Forelimb muscle (tissue), 1 donor: Measurements from ENCODE around the gene MRPL27. TPM values are rescaled to one million over a fixed set of nuclear protein-coding genes. Genes with fewer than 3 reads are reported as not detected.

Source experiments
- DNase-seq: peaks from one replicate; pipeline ENCODE4 v3.0.0-alpha.2; 2013; ENCODE audit warnings: low read depth
- polyA plus RNA-seq: library from polyadenylated mRNA; unstranded; fragments of 120-200 nt; gene quantifications from one replicate; pipeline ENCODE4 v1.2.1, GENCODE V29; 2013; ENCODE audit not compliant: insufficient read length

Gene MRPL27
- polyA plus RNA-seq, 1 donor: 52.8 TPM

- DNase-seq: no peak
Observed at GRCh38 chr17:50360486-50361115, 12.4 kb downstream of the MRPL27 start.

GRCh38 chr17:50359998-50360461 is 13.0 kb downstream of the MRPL27 start:
- DNase-seq: no peak

GRCh38 chr17:50359005-50359699 is 13.8 kb downstream of the MRPL27 start:
- DNase-seq: no peak

GRCh38 chr17:50358177-50358576 is 14.8 kb downstream of the MRPL27 start:
- DNase-seq: no peak

- DNase-seq: no peak
Observed at GRCh38 chr17:50356892-50357510, 16.0 kb downstream of the MRPL27 start.

- no peak for DNase-seq
Observed at GRCh38 chr17:50356418-50356817, 16.6 kb downstream of the MRPL27 start.

GRCh38 chr17:50355701-50356341 is 17.2 kb downstream of the MRPL27 start:
- no peak for DNase-seq

- DNase-seq: no peak
Observed at GRCh38 chr17:50355336-50355700, 17.7 kb downstream of the MRPL27 start.

- DNase-seq: no peak
Observed at GRCh38 chr17:50354776-50355175, 18.2 kb downstream of the MRPL27 start.

- no peak for DNase-seq
Observed at GRCh38 chr17:50354198-50354597, 18.8 kb downstream of the MRPL27 start.

- DNase-seq: no peak
Observed at GRCh38 chr17:50353600-50354195, 19.3 kb downstream of the MRPL27 start.

- DNase-seq: no peak
Observed at GRCh38 chr17:50352693-50353599, 20.0 kb downstream of the MRPL27 start.

- DNase-seq: no peak
Observed at GRCh38 chr17:50352072-50352692, 20.8 kb downstream of the MRPL27 start.

- no peak for DNase-seq
Observed at GRCh38 chr17:50350733-50351132, 22.3 kb downstream of the MRPL27 start.

GRCh38 chr17:50349243-50349600 is 23.8 kb downstream of the MRPL27 start:
- no peak for DNase-seq

- no peak for DNase-seq
Observed at GRCh38 chr17:50348522-50349242, 24.3 kb downstream of the MRPL27 start.

GRCh38 chr17:50347894-50348291 is 25.1 kb downstream of the MRPL27 start:
- no peak for DNase-seq

GRCh38 chr17:50347117-50347893 is 25.7 kb downstream of the MRPL27 start:
- no peak for DNase-seq
